ELR (cell line): ENCODE measurements around the gene RPL12.

Source experiments
- DNase-seq: peaks from one replicate; pipeline ENCODE4 v3.0.0-alpha.2; 2015; ENCODE audit warnings: low read depth

Gene RPL12

GRCh38 chr9:127404631-127405030 lies 46.6 kb downstream of the RPL12 start:
- no peak for DNase-seq

GRCh38 chr9:127403507-127404192 lies 47.6 kb downstream of the RPL12 start:
- DNase-seq = no peak

GRCh38 chr9:127402401-127403090 lies 48.7 kb downstream of the RPL12 start:
- DNase-seq = no peak

GRCh38 chr9:127399736-127400269 lies 51.4 kb downstream of the RPL12 start:
- DNase-seq = no peak

GRCh38 chr9:127398715-127399400 lies 52.3 kb downstream of the RPL12 start:
- no peak for DNase-seq

DNA sequence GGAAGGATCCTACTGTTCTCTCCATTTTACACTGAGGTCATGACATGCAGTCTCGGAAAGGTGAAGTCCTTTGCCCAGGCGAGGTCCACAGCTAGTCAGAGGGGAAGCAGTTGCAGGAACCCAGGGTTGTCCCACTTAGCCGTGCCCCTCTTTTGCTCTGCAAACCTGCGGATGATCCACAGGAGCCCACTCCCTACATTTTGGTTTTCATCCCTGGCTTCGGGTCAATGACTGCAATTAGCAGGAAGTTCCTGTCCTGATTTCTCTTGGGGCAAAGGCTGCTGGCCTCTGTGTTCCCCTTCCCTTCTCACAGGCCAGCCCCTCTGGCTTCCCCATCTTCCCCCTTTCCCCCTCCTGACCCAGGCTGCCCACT lies 52.9 kb downstream of the RPL12 start:
- no peak for DNase-seq
